ENCODE results near the gene DTWD1.
A peak's percentile ranks its signal among the peaks of the same experiment; 100 is the strongest.

- TF ChIP-seq ZNF10 (CRISPR knock-in tag; IDR thresholded peaks at IDR 0.05; ENCODE audit: borderline replicate concordance, low read depth) (no peak), POLR2AphosphoS5 (IDR thresholded peaks at IDR 0.05; ENCODE audit: low read depth, low read length) (peak; percentile 83), TFE3 (CRISPR knock-in tag; IDR thresholded peaks at IDR 0.05) (peak; percentile 74; the same call in 1 of the 2 replicates), SP1 (IDR thresholded peaks at IDR 0.05) (no peak), SP1 (CRISPR knock-in tag; IDR thresholded peaks at IDR 0.05) (peak; percentile 97), BHLHE40 (IDR thresholded peaks at IDR 0.05; ENCODE audit: low read length) (peak; percentile 72), RXRA (CRISPR knock-in tag; IDR thresholded peaks at IDR 0.05) (peak; percentile 95), SMAD3 (CRISPR knock-in tag; IDR thresholded peaks at IDR 0.05) (peak; percentile 67; the same call in 1 of the 2 replicates), ZBTB43 (CRISPR knock-in tag; conservative IDR thresholded peaks at IDR 0.05) (peak; percentile 85), REPIN1 (CRISPR knock-in tag; IDR thresholded peaks at IDR 0.05; ENCODE audit: borderline replicate concordance, low read depth) (peak; percentile 99), HMG20A (CRISPR knock-in tag; IDR thresholded peaks at IDR 0.05; ENCODE audit: borderline replicate concordance) (peak; percentile 68), KDM1A (CRISPR knock-in tag; IDR thresholded peaks at IDR 0.05) (no peak)
Observed at GRCh38 chr15:49620658-49621368, at the start of gene DTWD1, which contains the start of gene FAM227B.

Data from HepG2 (cell line).